ENCODE measurements around the gene IFT122.

Gene IFT122

DNA sequence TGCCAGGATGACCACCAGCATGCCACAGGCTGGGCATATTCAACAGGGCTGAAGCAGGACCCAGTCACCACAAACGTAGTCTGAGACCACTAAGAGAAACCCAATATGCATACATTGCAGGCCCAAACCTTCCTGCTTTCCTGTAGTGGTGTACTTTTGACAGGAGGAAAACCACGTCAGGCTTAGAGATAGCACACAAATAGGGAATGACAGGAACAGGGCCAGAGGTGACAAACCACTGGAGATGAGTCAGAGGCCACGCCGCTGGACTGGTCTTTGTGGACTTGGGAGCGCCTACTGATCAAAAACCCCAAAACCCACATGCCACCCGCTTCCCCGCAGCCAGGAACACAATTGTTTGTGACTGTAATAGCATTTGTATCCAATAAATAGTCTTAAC lies 8.0 kb upstream of the IFT122 start:
- TF ChIP-seq, protein P1, sequence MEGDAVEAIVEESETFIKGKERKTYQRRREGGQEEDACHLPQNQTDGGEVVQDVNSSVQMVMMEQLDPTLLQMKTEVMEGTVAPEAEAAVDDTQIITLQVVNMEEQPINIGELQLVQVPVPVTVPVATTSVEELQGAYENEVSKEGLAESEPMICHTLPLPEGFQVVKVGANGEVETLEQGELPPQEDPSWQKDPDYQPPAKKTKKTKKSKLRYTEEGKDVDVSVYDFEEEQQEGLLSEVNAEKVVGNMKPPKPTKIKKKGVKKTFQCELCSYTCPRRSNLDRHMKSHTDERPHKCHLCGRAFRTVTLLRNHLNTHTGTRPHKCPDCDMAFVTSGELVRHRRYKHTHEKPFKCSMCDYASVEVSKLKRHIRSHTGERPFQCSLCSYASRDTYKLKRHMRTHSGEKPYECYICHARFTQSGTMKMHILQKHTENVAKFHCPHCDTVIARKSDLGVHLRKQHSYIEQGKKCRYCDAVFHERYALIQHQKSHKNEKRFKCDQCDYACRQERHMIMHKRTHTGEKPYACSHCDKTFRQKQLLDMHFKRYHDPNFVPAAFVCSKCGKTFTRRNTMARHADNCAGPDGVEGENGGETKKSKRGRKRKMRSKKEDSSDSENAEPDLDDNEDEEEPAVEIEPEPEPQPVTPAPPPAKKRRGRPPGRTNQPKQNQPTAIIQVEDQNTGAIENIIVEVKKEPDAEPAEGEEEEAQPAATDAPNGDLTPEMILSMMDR (IDR thresholded peaks at IDR 0.05; ENCODE audit: borderline replicate concordance, insufficient read depth, low read depth, low read length), result no peak
- H3K4me3 ChIP-seq (ENCODE audit: low read depth, low read length), result no peak overlapping the region

GRCh38 chr3:129432671-129433070 lies 7.4 kb upstream of the IFT122 start:
- TF ChIP-seq, protein P1 (IDR thresholded peaks at IDR 0.05; ENCODE audit: borderline replicate concordance, insufficient read depth, low read depth, low read length), result no peak

GRCh38 chr3:129433565-129433964 lies 6.5 kb upstream of the IFT122 start:
- no peak overlapping the region for H3K4me3 ChIP-seq (ENCODE audit: low read depth, low read length)
- TF ChIP-seq, protein P1 (IDR thresholded peaks at IDR 0.05; ENCODE audit: borderline replicate concordance, insufficient read depth, low read depth, low read length), result no peak

More at GRCh38 chr3:129432671-129433070, 7.4 kb upstream of the IFT122 start:
- no peak overlapping the region for H3K4me3 ChIP-seq (ENCODE audit: low read depth, low read length)

- H3K4me3 ChIP-seq (ENCODE audit: low read depth, low read length), result no peak overlapping the region
- TF ChIP-seq, protein P1 (IDR thresholded peaks at IDR 0.05; ENCODE audit: borderline replicate concordance, insufficient read depth, low read depth, low read length), result no peak
These were observed 5.9 kb upstream of the IFT122 start for GRCh38 chr3:129434140-129434539.

- peak overlapping the region; percentile 13 for H3K4me3 ChIP-seq (ENCODE audit: low read depth, low read length)
- TF ChIP-seq, protein P1 (IDR thresholded peaks at IDR 0.05; ENCODE audit: borderline replicate concordance, insufficient read depth, low read depth, low read length), result no peak
These were observed 4.7 kb upstream of the IFT122 start for GRCh38 chr3:129435367-129435766.

- peak overlapping the region; percentile 95 for H3K4me3 ChIP-seq (ENCODE audit: low read depth, low read length)
- TF ChIP-seq, protein P1 (IDR thresholded peaks at IDR 0.05; ENCODE audit: borderline replicate concordance, insufficient read depth, low read depth, low read length), result no peak
These were observed 703 bp upstream of the IFT122 start for GRCh38 chr3:129439226-129439816.

DNA sequence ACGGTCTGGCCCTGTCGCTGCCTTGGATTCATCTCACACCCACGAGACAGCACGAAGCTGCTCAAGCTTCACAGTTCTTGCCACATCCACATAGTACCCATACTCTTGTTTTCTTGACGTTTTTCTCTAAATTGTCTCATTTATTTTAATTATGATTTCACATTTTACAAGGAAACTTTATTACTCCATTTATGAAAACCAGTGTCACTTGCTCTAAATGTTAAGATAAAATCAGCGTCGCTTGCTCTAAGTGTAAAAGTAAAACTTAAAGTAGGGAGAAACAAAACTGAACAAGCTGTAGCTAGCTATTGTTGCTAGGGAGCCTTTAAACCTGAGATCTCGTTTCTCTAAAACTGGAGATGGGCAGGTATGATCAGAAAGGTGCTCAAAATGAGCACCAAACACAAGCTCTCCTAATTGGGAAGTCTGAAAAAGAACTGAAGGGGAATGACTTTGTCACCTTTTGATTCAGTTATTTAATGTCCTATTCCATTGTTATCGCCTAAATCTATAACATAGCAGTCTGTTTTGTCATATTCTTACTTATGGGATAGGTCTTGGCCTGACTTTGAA lies 680 bp downstream of the IFT122 start:
- H3K4me3 ChIP-seq (ENCODE audit: low read depth, low read length), result peak overlapping the region; percentile 95
- TF ChIP-seq, protein P1 (IDR thresholded peaks at IDR 0.05; ENCODE audit: borderline replicate concordance, insufficient read depth, low read depth, low read length), result no peak
